ENCODE results near the gene FAM234B. TPM values are rescaled to one million over a fixed set of nuclear protein-coding genes. Genes with fewer than 3 reads are reported as not detected.

FAM234B gene
- total RNA-seq, 2 donors from 2014 or later, result 20.8 to 32.0 TPM

GRCh38 chr12:13126494-13126893 is 82.3 kb downstream of the FAM234B start:
- WGBS, 2 experiments (ENCODE audit: insufficient coverage in 1 of 2, insufficient read length in 1 of 2), result 87 to 94% methylated on average over 3 of the region's 3 CpGs

GRCh38 chr12:13127444-13127843 is 83.3 kb downstream of the FAM234B start:
- H3K27ac ChIP-seq (ENCODE audit: low read depth, low read length), result no peak overlapping the region
- H3K27me3 Mint-ChIP-seq (ENCODE audit: insufficient read depth), result no peaks in the 10 kb centered on the region
- no peak overlapping the region for H3K4me3 ChIP-seq (ENCODE audit: low read length)
- no peak overlapping the region for H3K4me3 Mint-ChIP-seq
- no peak for TF ChIP-seq CTCF (conservative IDR thresholded peaks at IDR 0.05)
- H3K36me3 Mint-ChIP-seq (ENCODE audit: low read depth), result no peaks in the 10 kb centered on the region
- no peaks in the 10 kb centered on the region for H3K27me3 ChIP-seq (ENCODE audit: control insufficient read depth, insufficient read depth, low read length, poor library complexity, severe bottlenecking)
- WGBS, 2 experiments (ENCODE audit: insufficient coverage in 1 of 2, insufficient read length in 1 of 2), result 82 to 90% methylated on average over 3 to 4 of the region's 5 CpGs
- no peak overlapping the region for H3K27ac Mint-ChIP-seq
- no peaks in the 10 kb centered on the region for H3K9me3 Mint-ChIP-seq
- H3K4me1 Mint-ChIP-seq, result peaks cover 6% of the 10 kb centered on the region
- no peaks in the 10 kb centered on the region for H3K9me3 ChIP-seq (ENCODE audit: control insufficient read depth, low read length)
- no peak for DNase-seq
- no peak overlapping the region for H3K9ac ChIP-seq (ENCODE audit: extremely low read depth, low read length, poor library complexity, severe bottlenecking)
- no peaks in the 10 kb centered on the region for H3K36me3 ChIP-seq (ENCODE audit: control insufficient read depth, insufficient read depth, low read length)
- peaks cover 3% of the 10 kb centered on the region for H3K4me1 ChIP-seq (ENCODE audit: control insufficient read depth, insufficient read depth, low read length)

More at GRCh38 chr12:13126494-13126893, 82.3 kb downstream of the FAM234B start:
- Mint-ChIP-seq H3K4me3 (no peak overlapping the region), H3K27ac (no peak overlapping the region), H3K9me3 (no peaks in the 10 kb centered on the region), H3K27me3 (ENCODE audit: insufficient read depth) (no peaks in the 10 kb centered on the region), H3K36me3 (ENCODE audit: low read depth) (no peaks in the 10 kb centered on the region), H3K4me1 (peaks cover 6% of the 10 kb centered on the region)
- no peak overlapping the region for H3K9ac ChIP-seq (ENCODE audit: extremely low read depth, low read length, poor library complexity, severe bottlenecking)
- H3K36me3 ChIP-seq (ENCODE audit: control insufficient read depth, insufficient read depth, low read length), result no peaks in the 10 kb centered on the region
- no peak overlapping the region for H3K27ac ChIP-seq (ENCODE audit: low read depth, low read length)
- H3K9me3 ChIP-seq (ENCODE audit: control insufficient read depth, low read length), result no peaks in the 10 kb centered on the region
- peaks cover 3% of the 10 kb centered on the region for H3K4me1 ChIP-seq (ENCODE audit: control insufficient read depth, insufficient read depth, low read length)
- no peak overlapping the region for H3K4me3 ChIP-seq (ENCODE audit: low read length)
- no peaks in the 10 kb centered on the region for H3K27me3 ChIP-seq (ENCODE audit: control insufficient read depth, insufficient read depth, low read length, poor library complexity, severe bottlenecking)
- no peak for DNase-seq
- TF ChIP-seq CTCF (conservative IDR thresholded peaks at IDR 0.05), result no peak

GRCh38 chr12:13128291-13128965 is 84.2 kb downstream of the FAM234B start:
- WGBS, 2 experiments (ENCODE audit: insufficient coverage in 1 of 2, insufficient read length in 1 of 2), result 92 to 95% methylated on average over 8 of the region's 8 CpGs
- peaks cover 6% of the 10 kb centered on the region for H3K4me1 Mint-ChIP-seq
- H3K27ac ChIP-seq (ENCODE audit: low read depth, low read length), result peak overlapping the region; percentile 61

More at GRCh38 chr12:13128291-13128965, 84.2 kb downstream of the FAM234B start:
- DNase-seq, result no peak
- TF ChIP-seq CTCF (conservative IDR thresholded peaks at IDR 0.05), result no peak
- no peaks in the 10 kb centered on the region for H3K36me3 Mint-ChIP-seq (ENCODE audit: low read depth)
- no peak overlapping the region for H3K4me3 ChIP-seq (ENCODE audit: low read length)
- no peaks in the 10 kb centered on the region for H3K9me3 Mint-ChIP-seq
- H3K4me3 Mint-ChIP-seq, result no peak overlapping the region
- H3K9me3 ChIP-seq (ENCODE audit: control insufficient read depth, low read length), result no peaks in the 10 kb centered on the region
- H3K9ac ChIP-seq (ENCODE audit: extremely low read depth, low read length, poor library complexity, severe bottlenecking), result no peak overlapping the region
- H3K4me1 ChIP-seq (ENCODE audit: control insufficient read depth, insufficient read depth, low read length), result peaks cover 3% of the 10 kb centered on the region
- H3K27me3 Mint-ChIP-seq (ENCODE audit: insufficient read depth), result no peaks in the 10 kb centered on the region
- no peak overlapping the region for H3K27ac Mint-ChIP-seq
- no peaks in the 10 kb centered on the region for H3K36me3 ChIP-seq (ENCODE audit: control insufficient read depth, insufficient read depth, low read length)
- no peaks in the 10 kb centered on the region for H3K27me3 ChIP-seq (ENCODE audit: control insufficient read depth, insufficient read depth, low read length, poor library complexity, severe bottlenecking)

All from endodermal cell (in vitro differentiated cells).